Chondrocyte (in vitro differentiated cells): ENCODE measurements around the gene NR1D1. TPM values are rescaled to one million over a fixed set of nuclear protein-coding genes. Genes with fewer than 3 reads are reported as not detected.

Source experiments
- DNase-seq: peaks from one replicate; pipeline ENCODE4 v3.0.0; 2021; ENCODE audit warnings: mixed read lengths, low spot score
- H3K27ac Mint-ChIP-seq: one replicate; pipeline ENCODE4 v1.8.0; 2021; ENCODE audit warnings: mild to moderate bottlenecking, moderate library complexity, mixed read lengths; ENCODE audit not compliant: unreplicated experiment
- H3K27me3 Mint-ChIP-seq: 2 replicates; pipeline ENCODE4 v1.8.0; 2021; ENCODE audit warnings: low read depth, mixed read lengths
- H3K36me3 Mint-ChIP-seq: 2 replicates; pipeline ENCODE4 v1.8.0; 2021; ENCODE audit warnings: low read depth, mixed read lengths
- H3K4me1 Mint-ChIP-seq: 2 replicates; pipeline ENCODE4 v1.8.0; 2021; ENCODE audit warnings: low read depth, mild to moderate bottlenecking, mixed read lengths
- H3K4me3 Mint-ChIP-seq: one replicate; pipeline ENCODE4 v1.8.0; 2021; ENCODE audit warnings: mild to moderate bottlenecking, moderate library complexity, mixed read lengths; ENCODE audit not compliant: unreplicated experiment
- H3K9me3 Mint-ChIP-seq: 2 replicates; pipeline ENCODE4 v1.8.0; 2021; ENCODE audit warnings: low read depth, mixed read lengths
- total RNA-seq: library from RNA; stranded (reverse); gene quantifications from 3 replicates; pipeline ENCODE4 v1.2.1, GENCODE V29; 2021
- TF ChIP-seq, protein P1 (sequence below): fragments of 200-600 bp; sonication (generic); IDR thresholded peaks from 2 replicates; pipeline ENCODE4 v1.5.0; 2021; ENCODE audit warnings: antibody characterized with exemption, mild to moderate bottlenecking, moderate library complexity

NR1D1 gene
- total RNA-seq, 1 donor from 2014 or later: 5.9 TPM

DNA sequence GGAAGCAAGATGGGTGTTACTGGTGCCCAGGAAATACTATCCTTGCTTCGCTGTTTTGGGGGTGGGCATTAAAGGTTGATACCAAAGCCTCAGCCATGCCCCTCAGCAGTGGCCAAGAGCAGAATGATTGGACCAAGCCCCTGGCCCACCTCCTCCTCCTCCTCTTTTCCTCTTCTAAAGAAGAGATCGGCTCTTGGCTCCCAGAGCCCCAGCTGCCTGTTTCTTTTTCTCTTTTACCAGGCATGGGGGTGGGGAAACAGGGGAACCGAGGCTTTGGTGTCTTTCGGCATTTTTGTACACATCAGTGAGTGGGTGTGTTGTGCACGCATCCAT, 31.8 kb downstream of the NR1D1 start:
- Mint-ChIP-seq H3K27me3 (no peaks in the 10 kb centered on the region), H3K27ac (peak overlapping the region; percentile 98), H3K36me3 (no peaks in the 10 kb centered on the region), H3K9me3 (no peaks in the 10 kb centered on the region), H3K4me3 (peak overlapping the region; percentile 72), H3K4me1 (peaks cover 96% of the 10 kb centered on the region)
- TF ChIP-seq, protein P1, sequence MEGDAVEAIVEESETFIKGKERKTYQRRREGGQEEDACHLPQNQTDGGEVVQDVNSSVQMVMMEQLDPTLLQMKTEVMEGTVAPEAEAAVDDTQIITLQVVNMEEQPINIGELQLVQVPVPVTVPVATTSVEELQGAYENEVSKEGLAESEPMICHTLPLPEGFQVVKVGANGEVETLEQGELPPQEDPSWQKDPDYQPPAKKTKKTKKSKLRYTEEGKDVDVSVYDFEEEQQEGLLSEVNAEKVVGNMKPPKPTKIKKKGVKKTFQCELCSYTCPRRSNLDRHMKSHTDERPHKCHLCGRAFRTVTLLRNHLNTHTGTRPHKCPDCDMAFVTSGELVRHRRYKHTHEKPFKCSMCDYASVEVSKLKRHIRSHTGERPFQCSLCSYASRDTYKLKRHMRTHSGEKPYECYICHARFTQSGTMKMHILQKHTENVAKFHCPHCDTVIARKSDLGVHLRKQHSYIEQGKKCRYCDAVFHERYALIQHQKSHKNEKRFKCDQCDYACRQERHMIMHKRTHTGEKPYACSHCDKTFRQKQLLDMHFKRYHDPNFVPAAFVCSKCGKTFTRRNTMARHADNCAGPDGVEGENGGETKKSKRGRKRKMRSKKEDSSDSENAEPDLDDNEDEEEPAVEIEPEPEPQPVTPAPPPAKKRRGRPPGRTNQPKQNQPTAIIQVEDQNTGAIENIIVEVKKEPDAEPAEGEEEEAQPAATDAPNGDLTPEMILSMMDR: no peak
- no peak for DNase-seq

DNA sequence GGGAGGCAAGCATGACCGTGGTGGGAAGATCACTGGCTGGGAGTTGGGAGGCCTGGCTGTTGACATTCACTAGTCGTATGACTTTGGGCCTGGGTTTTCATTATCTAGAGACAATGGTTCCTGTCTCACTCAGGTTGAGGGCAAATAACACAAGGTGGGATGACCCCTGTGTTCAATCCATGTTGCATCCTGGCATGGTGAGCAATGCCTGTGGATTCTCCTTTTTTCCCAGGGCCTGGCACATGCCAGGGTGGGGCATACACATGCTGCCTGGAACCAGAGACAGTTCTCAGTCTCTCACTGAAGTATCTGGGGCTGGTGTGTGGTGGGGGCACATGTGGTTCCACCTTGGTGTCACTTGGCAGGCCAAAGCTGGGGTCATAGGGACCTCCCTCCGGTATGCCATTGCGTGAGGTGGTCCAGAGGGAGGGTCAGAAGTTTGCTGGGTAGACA, 32.2 kb downstream of the NR1D1 start:
- DNase-seq: no peak
- Mint-ChIP-seq H3K4me3 (peak overlapping the region; percentile 72), H3K27ac (peak overlapping the region; percentile 98), H3K4me1 (peaks cover 94% of the 10 kb centered on the region), H3K27me3 (no peaks in the 10 kb centered on the region), H3K9me3 (no peaks in the 10 kb centered on the region), H3K36me3 (no peaks in the 10 kb centered on the region)
- TF ChIP-seq, protein P1: no peak

DNA sequence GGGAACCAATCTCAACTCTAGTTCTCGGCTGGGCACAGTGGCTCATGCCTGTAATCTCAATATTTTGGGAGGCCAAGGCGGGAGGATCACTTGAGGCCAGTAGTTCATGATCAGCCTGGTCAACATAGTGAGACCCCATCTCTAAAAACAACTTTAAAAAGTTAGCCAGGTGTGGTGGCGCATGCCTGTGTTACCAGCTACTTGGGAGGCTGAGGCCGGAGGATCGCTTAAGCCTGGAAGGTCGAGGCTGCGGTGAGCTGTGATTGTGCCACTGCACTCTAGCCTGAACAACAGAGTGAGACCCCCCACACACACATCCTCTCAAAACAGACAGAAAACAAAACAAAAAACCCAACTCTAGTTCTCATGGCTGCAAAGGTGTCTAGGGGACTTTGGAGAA, 32.7 kb downstream of the NR1D1 start:
- no peaks in the 10 kb centered on the region for H3K27me3 Mint-ChIP-seq
- H3K4me1 Mint-ChIP-seq: peaks cover 90% of the 10 kb centered on the region

DNA sequence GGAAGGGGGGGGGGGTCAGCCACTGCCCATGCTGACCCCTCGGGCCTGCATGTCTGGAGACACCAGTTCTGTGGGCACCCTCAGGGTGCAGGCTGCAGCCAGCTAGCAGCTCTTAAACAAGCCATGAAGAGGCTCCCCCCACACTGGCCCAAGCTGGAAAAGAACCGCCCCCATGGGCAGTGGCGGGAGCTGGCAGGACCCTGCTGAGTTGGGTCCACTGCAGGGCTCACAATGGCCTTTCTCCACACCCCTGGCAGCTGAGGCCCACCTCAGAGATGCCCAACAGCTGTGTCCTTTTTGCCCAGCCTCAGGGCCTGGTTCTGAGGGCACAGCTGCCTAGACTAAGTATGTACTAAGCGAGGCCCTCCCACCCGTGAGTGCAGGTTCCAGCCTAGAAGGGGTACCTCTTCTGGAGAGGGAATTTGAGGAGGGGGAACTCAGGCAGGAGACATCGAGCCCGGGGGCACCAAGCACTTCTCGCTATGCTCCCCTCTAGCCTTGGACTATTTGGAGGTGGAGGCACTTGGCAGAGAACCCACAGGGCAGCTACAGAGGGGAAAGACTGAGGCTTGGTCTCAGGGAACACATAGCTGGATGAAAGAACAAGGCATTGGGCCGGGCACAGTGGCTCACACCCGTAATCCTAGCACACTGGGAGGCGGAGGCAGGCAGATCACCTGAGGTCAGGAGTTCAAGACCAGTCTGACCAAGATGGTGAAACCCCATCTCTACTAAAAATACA, 34.4 kb downstream of the NR1D1 start:
- Mint-ChIP-seq H3K9me3 (no peaks in the 10 kb centered on the region), H3K36me3 (no peaks in the 10 kb centered on the region), H3K4me1 (peaks cover 79% of the 10 kb centered on the region), H3K27ac (peak overlapping the region; percentile 96), H3K4me3 (no peak overlapping the region), H3K27me3 (no peaks in the 10 kb centered on the region)
- DNase-seq: no peak
- TF ChIP-seq, protein P1: no peak

More for the DNA sequence above, 32.7 kb downstream of the NR1D1 start:
- Mint-ChIP-seq H3K27ac (peak overlapping the region; percentile 98), H3K9me3 (no peaks in the 10 kb centered on the region), H3K36me3 (no peaks in the 10 kb centered on the region), H3K4me3 (no peak overlapping the region)
- DNase-seq: no peak
- TF ChIP-seq, protein P1: no peak

DNA sequence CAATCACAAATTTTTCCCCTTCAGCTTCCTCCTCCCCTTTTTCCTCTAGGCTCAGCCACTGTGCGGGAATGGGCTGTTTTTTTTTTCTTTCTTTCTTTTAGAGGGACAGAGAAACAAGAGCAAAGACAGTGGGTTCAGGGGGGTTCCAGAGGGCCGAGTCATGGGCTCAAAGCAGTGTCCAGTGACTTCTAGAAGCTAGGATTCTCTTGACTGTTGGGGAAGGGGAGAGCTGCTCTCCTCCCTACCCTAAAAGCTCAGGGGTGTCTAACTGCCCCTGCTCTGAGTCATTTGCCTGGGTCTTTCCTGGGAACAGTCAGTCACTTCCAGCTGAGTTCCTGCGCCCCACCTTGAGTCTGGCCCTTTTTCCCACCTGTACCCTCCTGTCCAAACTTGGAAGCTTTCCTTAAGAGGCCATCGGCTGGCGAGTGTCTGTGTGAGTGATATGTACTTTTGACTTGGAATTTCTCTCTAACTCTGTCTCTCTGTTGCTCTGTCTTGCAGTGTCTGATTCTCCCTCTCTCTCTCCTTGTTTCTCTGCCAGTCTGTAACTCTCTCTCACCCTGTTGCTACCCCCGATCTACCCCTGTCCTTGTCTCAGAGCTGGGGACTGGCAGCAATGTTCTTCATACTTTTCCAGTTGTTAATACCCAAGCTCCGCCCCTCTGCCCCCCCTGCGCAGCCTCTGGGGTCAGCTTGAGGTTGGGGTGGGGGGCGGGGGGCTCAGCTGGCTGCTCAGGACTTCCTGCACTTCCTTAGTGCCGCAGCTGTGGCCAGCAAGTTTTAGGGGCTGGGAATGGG, 35.2 kb downstream of the NR1D1 start:
- TF ChIP-seq, protein P1: no peak
- Mint-ChIP-seq H3K4me3 (peak overlapping the region; percentile 85), H3K27me3 (no peaks in the 10 kb centered on the region), H3K9me3 (no peaks in the 10 kb centered on the region), H3K27ac (peak overlapping the region; percentile 96), H3K4me1 (peaks cover 72% of the 10 kb centered on the region), H3K36me3 (no peaks in the 10 kb centered on the region)
- no peak for DNase-seq
